ENCODE measurements around the gene TENT4A. TPM values are rescaled to one million over a fixed set of nuclear protein-coding genes. Genes with fewer than 3 reads are reported as not detected.

Gene TENT4A
- total RNA-seq, 1 experiment from 2014 or later: 29.6 TPM

DNA sequence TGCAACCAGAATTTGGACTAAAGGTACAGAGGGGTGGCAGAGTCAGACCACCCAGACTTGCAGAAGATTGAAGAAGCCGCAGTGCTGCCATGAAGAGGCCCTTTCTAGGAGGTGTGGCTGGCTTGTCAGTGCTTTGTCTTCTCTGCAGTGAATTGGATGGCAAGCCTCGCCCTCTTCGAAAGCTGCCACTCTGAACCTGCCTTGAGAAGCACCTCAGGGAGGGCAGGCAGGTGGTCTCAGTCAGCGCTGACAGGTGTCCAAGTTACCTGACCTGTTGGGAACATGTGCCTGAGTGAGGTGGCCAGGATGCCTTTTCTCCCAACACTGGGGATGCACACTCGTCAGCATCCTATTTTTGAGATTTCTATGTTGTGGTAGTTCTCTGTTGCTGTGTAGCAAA, 6.2 kb downstream of the TENT4A start:
- H3K36me3 ChIP-seq (ENCODE audit: control insufficient read depth, insufficient read depth, low read length): no peaks in the 10 kb centered on the region; the same call in none of the 2 replicates
- TF ChIP-seq SIN3A (IDR thresholded peaks at IDR 0.05; ENCODE audit: borderline replicate concordance, insufficient read depth, low read depth, low read length) (no peak), POLR2AphosphoS5 (IDR thresholded peaks at IDR 0.05; ENCODE audit: low read depth, low read length) (no peak), TCF7L2 (IDR thresholded peaks at IDR 0.05; ENCODE audit: low read depth, low read length) (no peak), REST (IDR thresholded peaks at IDR 0.05; ENCODE audit: insufficient read depth in 1 of 2, low read depth in 2 of 2, low read length in 1 of 2) (no peak), CTCF (IDR thresholded peaks at IDR 0.05) (no peak)
- H3K27ac ChIP-seq (ENCODE audit: low read length): no peak overlapping the region
- CTCF ChIA-PET: no interaction called here
- intact Hi-C loops (cut with micrococcal nuclease; ENCODE audit: unreplicated experiment): loop anchor here (10.0 kb wide), 1 partner anchor 85 kb away; the partner anchor contains the start of genes NSUN2 and SRD5A1
- ATAC-seq (no peak), DNase-seq (ENCODE audit: low read depth, low spot score) (no peak)
- in situ Hi-C loops (cut with HindIII; ENCODE audit: low pct_unique_long_range_greater_than_20kb, low sequenced_read_pairs): no loop called here
- no peak overlapping the region for H3K4me3 ChIP-seq (ENCODE audit: low read depth in 2 of 2, low read length in 2 of 2)
- H3K9me3 ChIP-seq (ENCODE audit: control insufficient read depth, insufficient read depth, low read depth, low read length): no peaks in the 10 kb centered on the region
- peaks cover 49% of the 10 kb centered on the region for H3K4me1 ChIP-seq (ENCODE audit: control insufficient read depth, insufficient read depth, low read length)
- POLR2A ChIA-PET: no interaction called here
- H3K27me3 ChIP-seq (ENCODE audit: control insufficient read depth, insufficient read depth, low read length): no peaks in the 10 kb centered on the region
- BruUV-seq (replicated peaks): no TSS peak

DNA sequence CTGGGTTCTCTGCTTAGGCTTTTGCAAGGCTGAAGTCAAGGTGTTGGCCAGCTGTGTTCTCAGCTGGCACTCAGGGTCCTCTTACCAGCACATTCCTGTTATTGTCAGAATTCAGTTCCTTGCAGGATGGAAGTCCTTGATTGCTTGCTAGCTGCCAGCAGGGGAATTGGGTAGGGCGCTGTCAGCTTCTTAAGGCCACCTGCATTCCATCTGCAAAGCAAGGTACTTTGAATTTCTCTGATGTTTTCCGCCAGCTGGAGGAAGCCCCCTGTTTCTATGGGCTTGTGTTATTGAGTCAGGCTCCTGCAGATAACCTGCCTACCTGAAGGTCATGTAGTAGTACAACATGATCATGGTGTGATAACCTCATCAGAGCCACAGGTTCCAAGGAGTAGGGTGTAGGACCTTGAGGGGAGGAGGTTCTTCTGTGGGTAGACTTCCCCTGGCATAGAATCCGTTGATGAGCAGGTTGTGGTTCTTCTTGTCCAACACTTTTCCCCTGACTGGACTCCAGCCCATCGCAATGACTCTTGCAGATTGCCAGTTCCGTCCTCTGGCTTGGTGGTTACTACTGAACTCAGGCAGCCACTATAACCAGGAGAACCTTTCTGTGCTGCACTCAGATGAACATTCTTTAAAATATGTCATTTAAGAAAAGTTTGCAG, 6.8 kb downstream of the TENT4A start:
- in situ Hi-C loops (cut with HindIII; ENCODE audit: low pct_unique_long_range_greater_than_20kb, low sequenced_read_pairs): no loop called here
- DNase-seq (ENCODE audit: low read depth, low spot score): no peak
- no peak overlapping the region for H3K4me3 ChIP-seq (ENCODE audit: low read depth in 2 of 2, low read length in 2 of 2)
- H3K27ac ChIP-seq (ENCODE audit: low read length): no peak overlapping the region
- intact Hi-C loops (cut with micrococcal nuclease; ENCODE audit: unreplicated experiment): loop anchor here (10.0 kb wide), 1 partner anchor 85 kb away; the partner anchor contains the start of genes NSUN2 and SRD5A1
- POLR2A ChIA-PET: no interaction called here
- H3K36me3 ChIP-seq (ENCODE audit: control insufficient read depth, insufficient read depth, low read length): no peaks in the 10 kb centered on the region; the same call in 1 of the 2 replicates
- no peaks in the 10 kb centered on the region for H3K9me3 ChIP-seq (ENCODE audit: control insufficient read depth, insufficient read depth, low read depth, low read length)
- no peaks in the 10 kb centered on the region for H3K27me3 ChIP-seq (ENCODE audit: control insufficient read depth, insufficient read depth, low read length)
- CTCF ChIA-PET: no interaction called here
- peaks cover 49% of the 10 kb centered on the region for H3K4me1 ChIP-seq (ENCODE audit: control insufficient read depth, insufficient read depth, low read length)
- no peak for TF ChIP-seq TCF7L2 (IDR thresholded peaks at IDR 0.05; ENCODE audit: low read depth, low read length)
- no peak for TF ChIP-seq SIN3A (IDR thresholded peaks at IDR 0.05; ENCODE audit: borderline replicate concordance, insufficient read depth, low read depth, low read length)
- TF ChIP-seq REST (IDR thresholded peaks at IDR 0.05; ENCODE audit: insufficient read depth in 1 of 2, low read depth in 2 of 2, low read length in 1 of 2): no peak
- no peak for TF ChIP-seq POLR2AphosphoS5 (IDR thresholded peaks at IDR 0.05; ENCODE audit: low read depth, low read length)
- no peak for TF ChIP-seq CTCF (IDR thresholded peaks at IDR 0.05)
- BruUV-seq (replicated peaks): no TSS peak
- no peak for ATAC-seq
